COLO668 (cell line): Measurements from ENCODE around the gene RSAD2.

Experiments used
- DNase-seq: peaks from one replicate; lab custom pipeline; 2025; ENCODE audit not compliant: unreplicated experiment; lab: John Stamatoyannopoulos, UW

The RSAD2 gene

GRCh38 chr2:6942848-6943247 is 65.3 kb downstream of the RSAD2 start:
- DNase-seq, result no peak

DNA sequence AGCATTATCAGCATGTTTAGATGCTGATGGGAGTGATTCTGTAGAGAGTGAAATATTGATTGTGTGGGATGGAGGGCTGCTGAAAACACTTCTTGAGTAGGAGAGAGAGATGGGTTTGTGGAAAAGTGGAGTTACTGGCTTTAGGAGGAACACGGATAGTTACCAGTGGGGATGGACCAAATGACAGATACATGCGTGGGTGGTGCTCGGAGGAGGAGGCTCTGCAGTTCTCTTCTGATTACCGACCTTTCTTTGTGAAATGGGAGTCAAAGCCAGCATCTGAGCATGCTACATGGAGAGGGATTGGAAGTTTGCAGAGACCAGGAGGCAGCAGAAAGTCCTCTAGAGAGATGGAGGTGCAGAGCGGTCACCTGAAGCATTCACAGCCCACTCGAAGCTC is 65.9 kb downstream of the RSAD2 start:
- DNase-seq, result no peak

DNA sequence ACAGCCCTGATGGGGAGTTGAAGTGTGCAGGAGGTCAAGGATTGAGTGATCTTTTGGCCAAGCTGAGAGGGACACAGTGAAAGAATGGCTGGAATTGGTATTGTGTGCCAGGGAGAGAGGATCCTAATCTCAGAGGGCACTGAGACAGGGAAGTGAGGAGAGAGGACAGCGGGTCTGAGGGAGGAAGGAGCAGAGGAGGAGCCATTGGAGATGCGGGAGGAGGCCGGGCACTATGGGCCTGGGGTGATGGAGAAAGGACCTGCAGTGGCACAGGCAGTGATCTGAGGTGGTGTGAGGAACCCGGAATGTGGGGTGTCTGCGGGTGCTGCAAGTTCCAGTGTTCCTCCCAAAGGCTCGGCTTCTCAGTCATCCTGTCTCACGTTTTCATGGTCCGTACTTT is 66.4 kb downstream of the RSAD2 start:
- DNase-seq, result no peak

GRCh38 chr2:6944555-6944954 is 67.0 kb downstream of the RSAD2 start:
- DNase-seq, result no peak

GRCh38 chr2:6945087-6945813 is 67.7 kb downstream of the RSAD2 start:
- DNase-seq, result no peak

DNA sequence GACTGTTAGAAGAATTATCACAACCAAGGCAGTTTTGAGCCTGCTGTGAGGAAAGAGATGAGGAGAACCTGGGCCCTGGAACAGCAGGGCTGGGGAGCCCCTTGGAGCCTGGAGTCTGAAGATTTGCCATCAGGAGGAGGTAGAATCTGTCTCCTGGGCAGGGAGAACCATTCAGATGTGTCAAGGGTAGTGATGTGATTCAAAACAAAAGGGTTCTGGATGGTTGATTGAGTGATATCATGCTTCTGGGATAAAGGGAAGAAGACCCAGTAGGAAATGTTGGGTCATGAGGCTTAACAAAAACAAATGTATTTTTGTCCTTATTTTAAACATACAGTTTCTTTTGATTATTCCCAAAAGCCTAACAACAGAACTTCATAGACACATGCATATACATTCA is 68.2 kb downstream of the RSAD2 start:
- DNase-seq, result no peak

GRCh38 chr2:6946722-6947121 is 69.1 kb downstream of the RSAD2 start:
- DNase-seq, result no peak
